H1 (cell line): Measurements from ENCODE around the gene SLFN5. TPM values are rescaled to one million over a fixed set of nuclear protein-coding genes. Genes with fewer than 3 reads are reported as not detected.

ENCODE experiments used
- CTCF ChIA-PET: fragments of 300-600 bp; sonication (Branson Sonifier 250); formaldehyde crosslinking; loops from one replicate; lab custom pipeline; 2021; ENCODE audit not compliant: partially characterized antibody; lab: Charles Lee
- POLR2A ChIA-PET: fragments of 300-600 bp; sonication (Branson Sonifier 250); formaldehyde crosslinking; loops from one replicate; lab custom pipeline; 2021; ENCODE audit warnings: inconsistent platforms; ENCODE audit not compliant: partially characterized antibody; lab: Charles Lee
- DNase-seq, 2 experiments: peaks; one replicate each; pipeline versions ENCODE4 v3.0.0 to v3.0.0-alpha.2; 2010 to 2022; ENCODE audit warnings: low spot score in 2 of 2, low read depth in 1 of 2, mixed read lengths in 1 of 2
- FAIRE-seq: peaks from 2 replicates; lab custom pipeline; 2011; peaks lifted over from hg19 to GRCh38; lab: Jason Lieb, UNC
- H2AFZ ChIP-seq: 2 replicates; pipeline ENCODE4 v1.8.1; 2012; ENCODE audit warnings: low read length, inconsistent platforms
- H2AK5ac ChIP-seq: 2 replicates; pipeline ENCODE4 v1.6.1; 2013; ENCODE audit warnings: low read depth, low read length
- H2BK120ac ChIP-seq: replicated peaks from 2 replicates; pipeline ENCODE3; 2013; ENCODE audit warnings: low read depth, low read length, inconsistent platforms
- H2BK12ac ChIP-seq: 2 replicates; pipeline ENCODE4 v1.6.1; 2013; ENCODE audit warnings: low read depth, low read length
- H2BK15ac ChIP-seq: 2 replicates; pipeline ENCODE4 v1.6.1; 2013; ENCODE audit warnings: low read length
- H2BK20ac ChIP-seq: 2 replicates; pipeline ENCODE4 v1.6.1; 2013; ENCODE audit warnings: low read length
- H2BK5ac ChIP-seq: 2 replicates; pipeline ENCODE4 v1.6.1; 2013; ENCODE audit warnings: low read depth, low read length
- H3K14ac ChIP-seq: 2 replicates; pipeline ENCODE4 v1.6.1; 2013; ENCODE audit warnings: inconsistent platforms; ENCODE audit not compliant: insufficient read length
- H3K18ac ChIP-seq: 2 replicates; pipeline ENCODE4 v1.6.1; 2013; ENCODE audit warnings: low read length; ENCODE audit errors: extremely low read depth
- H3K23ac ChIP-seq: 2 replicates; pipeline ENCODE4 v1.6.1; 2013; ENCODE audit warnings: inconsistent platforms; ENCODE audit not compliant: insufficient read length
- H3K23me2 ChIP-seq: 2 replicates; pipeline ENCODE4 v1.6.1; 2013; ENCODE audit warnings: low read depth, low read length
- H3K27ac ChIP-seq: 2 replicates; pipeline ENCODE4 v1.6.1; 2011; ENCODE audit warnings: low read depth, low read length, inconsistent platforms
- H3K27me3 ChIP-seq, 4 experiments: replicated peaks in 1 of 4; 1 replicate in 1 of 4; 2 replicates in 3 of 4; pipeline versions ENCODE4 v1.6.1 to v1.8.1; 2011 to 2013; ENCODE audit warnings: low read length in 3 of 4, mild to moderate bottlenecking in 3 of 4, inconsistent platforms in 2 of 4, mixed read lengths in 2 of 4, moderate library complexity in 1 of 4; ENCODE audit not compliant: control insufficient read depth in 3 of 4, insufficient read depth in 3 of 4; ENCODE audit errors: extremely low read depth in 1 of 4
- H3K36me3 ChIP-seq, 4 experiments: 2 replicates each; pipeline versions ENCODE4 v1.6.1 to v1.8.1; 2011 to 2013; ENCODE audit warnings: mild to moderate bottlenecking in 4 of 4, low read length in 3 of 4, moderate library complexity in 2 of 4, control low read depth in 1 of 4, inconsistent platforms in 1 of 4; ENCODE audit not compliant: insufficient read depth in 4 of 4, control insufficient read depth in 2 of 4
- H3K4ac ChIP-seq: replicated peaks from 2 replicates; pipeline ENCODE3; 2013; ENCODE audit warnings: low read length, low read depth, mixed read lengths, inconsistent platforms; ENCODE audit not compliant: insufficient read length
- H3K4me1 ChIP-seq, 4 experiments: replicated peaks in 1 of 4; 1 replicate in 1 of 4; 2 replicates in 3 of 4; pipeline versions ENCODE4 v1.6.1 to v1.8.1; 2011 to 2013; ENCODE audit warnings: low read length in 3 of 4, inconsistent platforms in 2 of 4, mixed read lengths in 1 of 4; ENCODE audit not compliant: insufficient read depth in 4 of 4, control insufficient read depth in 3 of 4
- H3K4me2 ChIP-seq, 2 experiments: 2 replicates each; pipeline versions ENCODE4 v1.6.1 to v1.8.1; 2011 to 2013; ENCODE audit warnings: low read depth in 2 of 2, low read length in 2 of 2, control low read depth in 1 of 2, inconsistent platforms in 1 of 2, mild to moderate bottlenecking in 1 of 2; ENCODE audit not compliant: insufficient read depth in 1 of 2
- H3K4me3 ChIP-seq, 4 experiments: fragments of 200-600, 300-600 bp in 1 of 4; sonication (generic), shearing (Covaris generic), sonication (Bioruptor Twin) in 1 of 4; 2 replicates each; pipeline versions ENCODE4 v1.5.1 to v1.8.1; 2011 to 2016; ENCODE audit warnings: low read length in 4 of 4, low read depth in 3 of 4, control low read depth in 2 of 4, inconsistent platforms in 2 of 4, mild to moderate bottlenecking in 2 of 4, mixed read lengths in 1 of 4, moderate library complexity in 1 of 4; ENCODE audit not compliant: insufficient read depth in 2 of 4; ENCODE audit errors: extremely low read depth in 1 of 4
- H3K56ac ChIP-seq: replicated peaks from 2 replicates; pipeline ENCODE3; 2013; ENCODE audit warnings: low read depth, mild to moderate bottlenecking, mixed read lengths, low read length, inconsistent platforms; ENCODE audit not compliant: insufficient read length
- H3K79me1 ChIP-seq: 2 replicates; pipeline ENCODE4 v1.6.1; 2013; ENCODE audit warnings: low read depth, low read length, control low read depth
- H3K79me2 ChIP-seq, 2 experiments: 2 replicates each; pipeline versions ENCODE4 v1.6.1 to v1.8.1; 2012 to 2013; ENCODE audit warnings: low read length in 2 of 2, mild to moderate bottlenecking in 2 of 2, inconsistent platforms in 1 of 2; ENCODE audit not compliant: insufficient read depth in 2 of 2, control insufficient read depth in 1 of 2
- H3K9ac ChIP-seq, 4 experiments: replicated peaks in 1 of 4; 1 replicate in 1 of 4; 2 replicates in 3 of 4; pipeline versions ENCODE4 v1.6.1 to v1.8.1; 2011 to 2013; ENCODE audit warnings: low read depth in 3 of 4, low read length in 3 of 4, control low read depth in 2 of 4, mild to moderate bottlenecking in 2 of 4, moderate library complexity in 2 of 4, inconsistent platforms in 1 of 4; ENCODE audit errors: extremely low read depth in 1 of 4
- H3K9me3 ChIP-seq, 2 experiments: 2 replicates each; pipeline versions ENCODE4 v1.6.1 to v1.8.1; 2012 to 2013; ENCODE audit warnings: mild to moderate bottlenecking in 2 of 2, moderate library complexity in 2 of 2, control low read depth in 1 of 2, inconsistent platforms in 1 of 2, low read depth in 1 of 2, low read length in 1 of 2, mixed read lengths in 1 of 2; ENCODE audit not compliant: insufficient read depth in 2 of 2
- H4K20me1 ChIP-seq, 2 experiments: replicated peaks in 1 of 2; 2 replicates each; pipeline versions ENCODE3 to v1.8.1; 2011 to 2013; ENCODE audit warnings: inconsistent platforms in 2 of 2, low read length in 2 of 2, mild to moderate bottlenecking in 1 of 2; ENCODE audit not compliant: insufficient read depth in 2 of 2, control insufficient read depth in 1 of 2
- H4K5ac ChIP-seq: 2 replicates; pipeline ENCODE4 v1.6.1; 2013; ENCODE audit warnings: low read length, low read depth, mixed read lengths, inconsistent platforms; ENCODE audit not compliant: insufficient read length
- H4K8ac ChIP-seq: 2 replicates; pipeline ENCODE4 v1.8.0; 2013; ENCODE audit warnings: mild to moderate bottlenecking, moderate library complexity, low read length, inconsistent platforms; ENCODE audit not compliant: insufficient read depth; ENCODE audit errors: extremely low read depth
- H4K91ac ChIP-seq: replicated peaks from 2 replicates; pipeline ENCODE3; 2013; ENCODE audit warnings: low read length, mixed read lengths, inconsistent platforms; ENCODE audit not compliant: insufficient read length
- ASH2L ChIP-seq: fragments of 200-600, 300-600 bp; sonication (generic); IDR thresholded peaks from one replicate; pipeline ENCODE4 v1.7.1; 2017; ENCODE audit warnings: low read length
- BCL11A ChIP-seq, 2 experiments: IDR thresholded peaks; one replicate each; pipeline ENCODE4 v1.6.1; 2011; ENCODE audit warnings: low read depth in 2 of 2, low read length in 2 of 2, mild to moderate bottlenecking in 2 of 2
- CHD2 ChIP-seq: IDR thresholded peaks from 2 replicates; pipeline ENCODE4 v1.6.1; 2012; ENCODE audit warnings: low read length, improper control_type of control experiment
- EGR1 ChIP-seq: IDR thresholded peaks from 2 replicates; pipeline ENCODE4 v1.6.1; 2011; ENCODE audit warnings: low read depth, low read length, borderline replicate concordance
- GABPA ChIP-seq: IDR thresholded peaks from 2 replicates; pipeline ENCODE4 v1.6.1; 2011; ENCODE audit warnings: mild to moderate bottlenecking, low read length, moderate library complexity, borderline replicate concordance; ENCODE audit not compliant: insufficient read depth
- KDM4A ChIP-seq: IDR thresholded peaks from one replicate; pipeline ENCODE4 v1.7.1; 2012; ENCODE audit warnings: low read depth, mild to moderate bottlenecking, moderate library complexity, low read length, inconsistent platforms; ENCODE audit not compliant: severe bottlenecking
- KDM5A ChIP-seq: fragments of 200-600 bp; IDR thresholded peaks from 2 replicates; pipeline ENCODE4 v1.7.1; 2012; ENCODE audit warnings: mild to moderate bottlenecking, low read length, inconsistent platforms, mixed read lengths
- POLR2A ChIP-seq, 2 experiments: IDR thresholded peaks; 1 replicate in 1 of 2; 2 replicates in 1 of 2; pipeline ENCODE4 v1.6.1; 2011; ENCODE audit warnings: low read depth in 2 of 2, low read length in 2 of 2, mild to moderate bottlenecking in 2 of 2; ENCODE audit errors: control extremely low read depth in 1 of 2
- POLR2AphosphoS5 ChIP-seq: IDR thresholded peaks from 2 replicates; pipeline ENCODE4 v1.6.1; 2011; ENCODE audit warnings: low read depth, low read length
- RAD21 ChIP-seq, 2 experiments: IDR thresholded peaks in 1 of 2; conservative IDR thresholded peaks in 1 of 2; 2 replicates each; pipeline ENCODE4 v1.6.1; 2011; ENCODE audit warnings: low read depth in 2 of 2, low read length in 2 of 2, improper control_type of control experiment in 1 of 2, inconsistent platforms in 1 of 2, mild to moderate bottlenecking in 1 of 2, moderate library complexity in 1 of 2
- WGBS, 2 experiments: shearing (Covaris generic) in 1 of 2; methylation state at CpG; one replicate each; pipeline versions ENCODE4 v1.1.6 to v1.1.7; 2013 to 2015; ENCODE audit warnings: low lambda C conversion rate in 2 of 2, mixed read lengths in 2 of 2, inconsistent platforms in 1 of 2, low coverage in 1 of 2, missing lambda C conversion rate in 1 of 2; ENCODE audit not compliant: insufficient replicate concordance in 2 of 2, insufficient coverage in 1 of 2, insufficient read length in 1 of 2; ENCODE audit errors: extremely low coverage in 1 of 2, missing lambda C conversion rate in 1 of 2; 5-methylcytosine and 5-hydroxymethylcytosine counted together
- polyA plus RNA-seq, 7 experiments: library from polyadenylated mRNA; depleted of rRNA in 3 of 7; stranded (reverse) in 5 of 7; unstranded in 2 of 7; fragments of >200 nt in 5 of 7; fragments of 200-250 nt in 2 of 7; gene quantifications; 1 replicate in 5 of 7; 2 replicates in 1 of 7; 4 replicates in 1 of 7; pipeline versions ENCODE4 v1.2.1 to v1.2.3, GENCODE V29; 2011 to 2013; ENCODE audit warnings: missing spikeins in 2 of 7, mixed read lengths in 2 of 7
- total RNA-seq: library from RNA; stranded (reverse); fragmentation: NEBNext Ultra II Directional; extraction: Animal tissue kit (Norgen Biotek cat#: 25700); gene quantifications from 2 replicates; pipeline ENCODE4 v1.2.1, GENCODE V29; 2021

Gene SLFN5
- total and polyA plus RNA-seq, 2 of the 8 experiments (the other 6 are each of a cell fraction or from before 2014, with no cell fraction given): 0.86 to 3.0 TPM

DNA sequence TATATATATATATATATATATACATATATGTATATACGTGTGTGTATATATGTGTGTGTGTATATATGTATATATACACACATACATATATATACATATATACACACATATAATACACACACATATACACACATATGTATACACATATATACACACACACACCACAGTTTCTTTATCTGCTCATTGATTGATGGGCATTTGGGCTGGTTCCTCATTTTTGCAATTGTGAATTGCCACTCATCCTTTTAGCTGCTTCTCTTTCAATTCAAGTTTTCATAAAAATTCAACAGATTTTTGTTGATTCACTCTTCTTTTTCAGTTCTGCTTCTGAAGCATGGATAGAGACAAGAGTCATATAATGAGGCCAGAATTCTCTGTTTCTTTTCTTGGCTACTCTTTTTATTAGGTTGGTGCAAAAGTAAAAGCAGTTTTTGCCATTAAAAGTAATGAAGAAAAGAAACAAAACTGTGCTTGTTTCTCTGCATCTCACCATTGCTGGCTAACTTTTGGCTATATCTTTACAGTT is 44.5 kb downstream of the SLFN5 start:
- Histone ChIP-seq H4K20me1 (no peaks in the 10 kb centered on the region), H2AK5ac (no peak overlapping the region), H2BK12ac (no peak overlapping the region), H3K79me1 (no peaks in the 10 kb centered on the region), H3K9ac (no peak overlapping the region), H3K4me2 (no peak overlapping the region), H3K9me3 (no peaks in the 10 kb centered on the region), H4K91ac (no peak overlapping the region), H3K18ac (no peak overlapping the region), H3K4ac (no peak overlapping the region), H2BK5ac (no peak overlapping the region), H3K14ac (no peak overlapping the region), H3K27me3 (no peaks in the 10 kb centered on the region; a peak in 1 of 7 replicates), H2BK15ac (no peak overlapping the region), H3K4me3 (no peak overlapping the region), H3K79me2 (no peaks in the 10 kb centered on the region), H3K4me1 (peaks cover 0 to 4% (median 1%) of the 10 kb centered on the region in 4 experiments; a peak in 1 of 7 replicates), H4K8ac (no peak overlapping the region), H2AFZ (no peak overlapping the region), H3K36me3 (no peaks in the 10 kb centered on the region), H3K56ac (no peak overlapping the region), H3K23ac (no peak overlapping the region), H3K23me2 (no peaks in the 10 kb centered on the region), H3K27ac (no peak overlapping the region), H2BK120ac (no peak overlapping the region), H4K5ac (no peak overlapping the region), H2BK20ac (no peak overlapping the region)
- no peak for FAIRE-seq
- TF ChIP-seq KDM5A (no peak), ASH2L (no peak), POLR2AphosphoS5 (no peak), KDM4A (no peak), EGR1 (no peak), GABPA (no peak), RAD21 (IDR thresholded peaks at IDR 0.05 in 1 of 2, conservative IDR thresholded peaks at IDR 0.05 in 1 of 2; ENCODE audit: low read depth in 2 of 2, low read length in 2 of 2) (no peak), BCL11A (IDR thresholded peaks at IDR 0.05; ENCODE audit: low read depth in 2 of 2, low read length in 2 of 2) (no peak), POLR2A (IDR thresholded peaks at IDR 0.05; ENCODE audit: control extremely low read depth in 1 of 2, low read depth in 2 of 2, low read length in 2 of 2) (no peak), CHD2 (no peak)
- DNase-seq: no peak
- ChIA-PET POLR2A (no interaction called here), CTCF (interaction anchor here (0.7 kb wide), 1 partner anchor 808 kb away, joined by 3 read pairs; no protein-coding TSS in a partner anchor)
- WGBS, 2 experiments: 43% methylated on average over 1 of the region's 1 CpG; no CpG with 5 or more reads in 1 of the 2 experiments
